Measurements from ENCODE around the gene AAMP.

Gene AAMP

DNA sequence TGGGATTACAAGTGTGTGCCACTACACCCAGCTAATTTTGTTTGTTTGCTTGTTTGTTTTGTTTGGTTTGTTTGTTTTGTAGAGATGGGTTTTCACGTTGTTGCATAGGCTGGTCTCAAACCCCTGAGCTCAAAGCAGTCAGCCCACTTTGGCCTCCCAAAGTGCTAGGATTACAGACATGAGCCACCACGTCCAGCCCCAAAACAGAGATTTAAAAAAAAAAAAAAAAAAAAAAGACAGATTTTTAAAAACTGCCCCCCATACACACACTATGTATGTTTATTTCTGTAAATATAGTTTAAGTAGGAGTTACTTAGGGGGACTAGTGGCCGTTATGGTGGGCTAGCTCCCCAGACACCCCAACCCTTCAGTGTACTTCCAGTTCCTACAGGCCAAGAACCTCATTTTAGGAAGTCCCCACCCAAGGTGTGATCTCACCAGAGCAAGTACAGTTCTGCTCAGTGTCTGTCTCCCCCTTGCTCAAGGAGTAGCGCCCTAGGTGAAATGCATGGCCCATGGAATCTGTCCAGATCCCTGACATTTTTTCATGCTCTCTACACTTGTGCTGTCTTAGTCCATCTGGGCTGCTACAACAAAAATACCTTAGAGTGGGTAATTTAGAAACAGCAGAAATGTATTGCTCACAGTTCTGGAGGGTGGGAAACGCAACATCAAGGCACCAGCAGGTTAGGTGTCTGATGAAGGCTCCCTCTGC is 23.9 kb upstream of the AAMP start:
- DNase-seq, result no peak

DNA sequence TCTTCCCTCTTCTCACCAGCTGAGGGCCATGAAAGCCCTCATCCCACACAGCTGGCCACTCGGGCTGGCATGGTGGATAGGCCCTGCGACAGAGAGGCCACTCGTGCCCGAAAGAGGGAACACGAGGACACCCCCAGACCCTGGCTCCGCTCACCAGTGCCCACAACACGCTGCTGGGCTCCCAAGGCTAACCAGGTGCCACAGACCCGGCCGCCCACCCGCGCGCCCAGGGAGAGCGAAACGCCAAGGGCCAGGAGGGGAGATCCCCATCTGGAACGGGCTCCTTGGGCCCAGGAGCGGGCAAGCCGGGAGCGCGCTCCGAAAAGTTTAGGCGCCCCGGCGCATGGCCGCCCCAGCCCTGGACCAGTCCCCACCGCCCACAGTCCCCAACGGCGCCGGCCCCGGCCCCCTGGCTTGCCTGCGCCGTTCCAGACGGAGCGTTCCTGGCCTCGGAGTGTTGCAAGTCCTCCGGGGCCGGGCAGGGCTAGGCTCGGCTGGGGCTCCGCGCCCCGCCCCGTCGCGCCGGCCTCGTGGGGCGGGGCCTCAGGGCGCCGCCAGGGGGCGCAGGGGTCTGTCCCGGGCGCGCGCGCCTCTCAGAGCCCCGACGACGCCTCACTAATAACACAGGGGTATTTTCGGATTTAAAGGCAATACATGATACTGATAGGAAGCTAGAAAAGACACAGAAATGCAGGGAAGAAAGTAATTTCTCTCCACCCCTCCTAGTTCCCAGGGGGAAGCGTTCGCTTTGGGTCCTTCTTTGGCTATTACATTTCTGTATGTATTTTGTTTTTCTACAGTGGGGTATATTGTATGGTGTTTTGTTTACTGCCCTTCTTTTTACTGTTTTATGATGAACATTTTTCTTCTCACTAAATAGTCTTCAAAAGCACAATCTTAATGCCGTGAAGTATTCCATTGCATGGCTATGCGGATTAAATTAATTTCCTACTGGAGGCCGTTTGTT is 22.4 kb upstream of the AAMP start, which contains the start of gene TMBIM1:
TSS of gene TMBIM1 (minus strand) at position 456 of the 967 bp plus-strand sequence. CDS start 10,362 bp downstream, outside the sequence.
- DNase-seq, result peak; percentile 72 to 81

DNA sequence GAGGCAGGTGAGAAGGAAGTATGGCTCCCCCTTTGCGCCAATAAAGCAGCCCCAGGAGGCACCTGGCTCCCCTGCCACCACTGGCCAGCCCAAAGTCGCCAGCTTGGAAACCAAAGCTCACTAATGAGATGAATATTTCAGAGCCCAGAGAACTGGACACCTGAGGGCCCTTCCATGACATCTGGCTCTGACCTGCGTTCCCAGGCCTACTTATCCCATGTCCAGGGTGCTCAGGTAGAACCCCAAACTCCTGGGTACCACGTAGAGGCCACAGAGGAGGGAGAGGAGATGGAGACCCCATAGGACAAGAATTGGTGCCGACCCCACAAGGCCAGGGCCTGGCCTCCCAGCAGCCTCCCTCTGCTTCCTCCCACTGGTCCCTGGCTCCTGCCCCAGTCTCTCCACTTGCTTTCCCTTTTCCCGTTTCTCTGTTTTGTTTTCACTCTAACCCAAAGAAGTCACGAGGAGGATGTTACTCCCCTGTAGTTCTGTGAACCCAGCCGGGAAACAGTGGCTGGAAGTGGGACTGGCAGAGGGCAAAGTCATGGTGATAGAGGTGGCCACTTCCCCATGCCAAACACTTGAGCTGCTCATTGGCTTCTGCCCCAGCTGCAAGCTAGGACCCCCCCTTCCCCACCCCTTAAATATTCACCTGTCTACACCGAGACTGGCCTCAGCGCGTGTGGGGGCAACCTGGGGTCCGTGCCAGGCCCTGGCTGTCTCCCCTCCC is 21.5 kb upstream of the AAMP start:
- no peak for DNase-seq

DNA sequence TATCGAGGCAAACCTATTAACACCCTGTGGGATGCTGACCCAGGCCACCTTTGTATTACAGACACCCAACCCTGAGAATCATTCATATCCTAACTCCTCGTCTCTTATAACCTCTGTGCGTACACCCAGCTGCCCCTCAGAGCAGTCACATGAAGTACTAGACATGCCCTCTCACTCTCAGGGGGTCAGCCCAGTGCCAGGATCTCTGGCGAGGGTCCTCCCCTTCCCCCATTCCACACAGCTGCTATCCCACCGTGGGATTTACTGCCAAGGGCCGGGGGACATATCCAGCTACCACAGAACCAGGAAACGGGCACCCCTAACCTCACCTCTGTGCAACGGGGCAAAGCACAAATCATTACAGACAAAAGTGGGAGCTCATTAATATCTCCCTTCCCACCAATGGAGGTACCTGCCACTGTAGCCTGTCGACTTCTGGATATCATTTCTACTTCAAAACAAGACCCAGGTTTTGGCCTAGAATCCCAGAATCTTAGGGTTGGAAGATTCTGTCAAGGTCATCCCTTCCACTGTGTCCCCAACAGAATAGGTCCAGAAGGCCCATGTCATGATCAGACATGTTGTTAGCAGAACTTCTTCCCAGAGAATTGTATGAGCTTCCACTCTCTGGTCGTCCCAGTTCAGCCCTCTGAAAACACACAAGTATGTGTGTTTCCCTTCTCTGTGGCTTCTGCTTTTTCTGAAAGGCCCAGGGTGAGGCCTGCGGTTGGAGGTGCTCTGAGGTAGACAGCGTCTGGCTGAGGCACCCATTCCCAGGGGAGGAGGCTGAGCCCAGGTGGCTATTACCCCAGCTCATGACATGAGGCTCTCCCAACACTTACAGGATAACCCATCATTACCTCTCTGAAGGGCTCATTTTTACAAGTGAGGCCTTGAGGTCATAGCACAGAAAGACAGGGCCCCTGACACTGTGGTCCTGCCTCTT is 20.7 kb upstream of the AAMP start:
- DNase-seq, result peak in 1 of 2 experiments; percentile 41

DNA sequence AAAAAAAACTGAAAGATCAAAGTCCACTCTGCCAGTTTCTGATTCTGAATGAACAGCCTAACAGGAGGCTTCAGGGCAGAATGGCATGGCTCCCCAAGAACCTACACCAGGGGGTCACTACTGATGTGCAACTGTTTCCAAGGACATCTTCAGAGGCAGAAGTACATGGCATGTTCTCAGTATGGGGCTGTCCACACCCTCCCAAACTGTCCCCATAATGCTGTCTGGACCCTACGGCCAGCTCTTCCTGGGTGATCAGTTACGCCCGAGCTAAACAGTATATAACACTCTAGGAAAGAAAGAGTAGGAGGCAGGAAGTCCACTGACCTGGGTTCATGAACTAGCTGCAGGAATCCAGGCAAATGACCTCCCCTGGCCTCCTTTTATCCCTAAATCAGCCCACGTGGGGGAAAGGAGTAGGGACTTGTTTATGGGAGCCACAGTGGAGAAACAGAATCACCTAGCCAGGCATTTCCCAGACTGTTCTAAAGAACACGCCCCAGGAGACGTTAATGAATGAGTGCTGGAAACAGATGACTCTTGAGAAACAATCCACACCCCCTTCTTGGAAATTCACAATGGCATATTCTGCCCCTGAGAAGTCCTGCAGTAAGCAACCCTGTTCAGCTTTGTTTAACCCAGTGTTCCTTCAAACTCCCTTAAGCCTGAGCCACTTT is 19.8 kb upstream of the AAMP start:
- DNase-seq, result no peak

DNA sequence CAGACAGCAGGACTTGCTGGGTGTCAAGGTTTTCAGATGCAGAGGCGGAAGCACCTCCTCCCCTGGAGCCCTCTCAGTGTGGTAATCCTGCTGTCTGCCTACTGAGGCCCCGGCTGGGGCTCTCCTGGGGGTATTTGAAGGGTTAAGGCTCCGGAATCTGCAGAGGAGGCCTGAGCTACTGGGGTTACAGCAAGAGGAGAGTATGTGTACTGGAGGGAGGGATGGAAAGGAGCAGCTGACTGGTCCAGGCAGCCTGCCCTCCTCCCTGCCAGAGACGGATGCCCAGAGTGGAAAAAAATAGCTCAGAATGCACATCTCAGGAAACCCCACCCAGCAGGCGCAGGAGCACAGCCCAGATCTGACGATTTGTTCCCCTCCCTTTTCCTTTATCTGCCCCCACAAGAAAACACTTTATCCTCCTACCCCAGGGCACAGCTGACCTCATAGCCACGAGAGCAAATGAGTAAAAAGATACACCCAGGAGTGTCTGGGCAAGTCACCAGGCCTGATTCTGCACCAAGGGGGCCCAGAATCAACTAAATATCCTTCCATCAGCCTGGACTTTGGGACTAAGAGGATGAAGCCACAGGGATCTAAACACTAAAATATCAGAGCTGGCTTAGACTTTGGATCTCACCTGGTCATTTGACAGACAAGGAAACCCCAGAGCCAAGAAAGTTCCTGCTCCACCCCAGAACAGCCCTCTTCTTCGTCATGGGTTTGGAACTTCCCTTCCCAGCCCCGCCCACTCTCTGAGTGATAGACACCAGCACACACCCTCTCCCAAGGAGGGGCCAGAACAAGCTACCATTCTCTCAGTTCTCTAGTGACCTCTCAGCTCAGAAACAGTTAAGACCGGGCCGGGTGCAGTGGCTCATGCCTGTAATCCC is 16.9 kb upstream of the AAMP start:
- peak; percentile 59 to 85 for DNase-seq

DNA sequence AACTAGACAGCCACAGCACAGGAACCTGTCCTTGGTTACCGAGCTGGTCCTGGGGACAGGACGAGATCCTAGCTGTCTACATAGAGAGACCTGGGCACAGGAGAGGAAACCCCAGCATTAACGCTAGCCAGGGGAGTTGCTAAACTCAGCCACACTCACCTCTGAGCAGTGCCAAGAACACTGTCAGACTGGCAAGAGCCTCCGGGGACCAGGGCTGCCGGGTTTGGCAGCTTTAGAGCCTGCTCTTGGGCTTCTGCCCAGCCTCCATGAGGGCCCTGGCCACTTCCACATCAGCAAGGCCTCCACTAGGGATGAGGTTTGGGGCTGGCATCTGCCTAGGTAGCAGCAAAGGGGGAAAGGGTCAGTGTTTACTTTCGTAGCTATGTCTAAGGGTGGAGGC is 15.7 kb upstream of the AAMP start:
- DNase-seq, result no peak

DNA sequence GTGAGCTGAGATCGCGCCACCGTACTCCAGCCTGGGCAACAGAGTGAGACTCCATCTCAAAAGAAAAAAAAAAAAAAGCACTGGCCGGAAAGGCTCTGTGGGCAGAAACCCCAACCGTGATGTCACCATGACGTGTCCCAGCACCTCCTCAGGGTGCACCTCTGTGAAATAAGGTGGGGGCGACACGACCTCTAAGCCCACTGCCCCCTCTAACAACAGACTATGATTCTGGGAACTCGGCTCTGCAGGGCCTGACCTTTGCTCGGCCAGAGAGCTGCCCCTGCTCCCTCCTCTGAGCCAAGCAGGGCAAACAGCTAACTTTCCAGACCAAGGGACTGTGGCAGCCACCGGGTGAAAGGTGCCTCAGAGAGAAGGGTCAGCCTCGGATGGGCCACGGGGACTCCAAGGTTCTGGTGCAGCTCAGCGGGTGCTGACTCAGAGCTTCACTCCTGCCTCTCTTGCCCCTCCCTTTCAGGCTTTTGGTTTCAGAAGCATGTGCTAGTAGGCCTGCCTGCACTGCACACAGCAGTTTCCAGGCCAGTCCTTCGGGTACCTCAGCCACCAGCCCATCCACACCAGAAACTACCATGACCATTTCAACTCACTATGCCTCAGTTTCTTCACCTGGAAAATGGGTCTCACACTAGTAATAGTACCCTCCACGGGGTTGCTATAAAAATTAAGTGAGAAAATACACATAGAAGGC is 14.3 kb upstream of the AAMP start:
- DNase-seq, result peak; percentile 48 to 58

DNA sequence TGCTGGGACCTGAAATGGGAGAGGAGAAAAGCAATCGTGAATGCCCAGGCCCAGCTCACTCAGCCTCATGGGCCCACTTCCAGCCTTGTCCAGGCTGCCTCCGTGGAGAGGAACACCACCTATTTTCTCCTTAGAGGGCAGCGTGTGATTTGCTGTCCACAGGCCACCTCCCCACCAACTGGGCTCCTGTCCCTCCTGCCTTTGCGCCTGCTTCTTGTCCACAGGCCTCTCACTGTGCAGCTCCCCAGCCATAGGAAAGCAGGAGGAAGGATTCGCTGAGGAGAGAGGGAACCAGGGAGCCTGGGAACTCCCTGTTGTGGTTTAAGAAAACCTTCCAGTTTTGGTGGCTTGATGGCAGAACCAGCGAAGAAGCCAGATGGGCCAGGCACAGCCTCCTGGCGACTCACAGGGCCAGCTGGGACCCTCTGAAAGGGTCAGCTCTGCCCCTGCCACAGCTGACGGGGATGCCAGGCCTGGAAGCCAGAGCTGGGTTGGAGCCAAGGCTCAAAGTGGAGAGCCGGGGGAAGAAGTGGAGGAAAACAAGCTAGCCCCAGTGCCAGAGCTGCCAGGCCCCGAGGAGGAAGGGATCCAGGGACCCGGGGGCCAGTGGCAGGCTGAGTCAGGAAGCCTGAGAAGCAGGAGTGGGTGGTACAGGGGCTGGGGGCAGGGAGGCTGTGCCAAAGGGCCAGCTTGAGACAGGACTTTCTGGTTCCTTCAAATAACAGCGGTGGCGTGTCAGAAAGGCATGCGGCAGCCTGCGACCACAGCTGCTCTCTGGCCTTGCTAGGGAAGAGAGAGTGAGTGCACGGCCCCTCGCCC is 12.4 kb upstream of the AAMP start:
- no peak for DNase-seq

DNA sequence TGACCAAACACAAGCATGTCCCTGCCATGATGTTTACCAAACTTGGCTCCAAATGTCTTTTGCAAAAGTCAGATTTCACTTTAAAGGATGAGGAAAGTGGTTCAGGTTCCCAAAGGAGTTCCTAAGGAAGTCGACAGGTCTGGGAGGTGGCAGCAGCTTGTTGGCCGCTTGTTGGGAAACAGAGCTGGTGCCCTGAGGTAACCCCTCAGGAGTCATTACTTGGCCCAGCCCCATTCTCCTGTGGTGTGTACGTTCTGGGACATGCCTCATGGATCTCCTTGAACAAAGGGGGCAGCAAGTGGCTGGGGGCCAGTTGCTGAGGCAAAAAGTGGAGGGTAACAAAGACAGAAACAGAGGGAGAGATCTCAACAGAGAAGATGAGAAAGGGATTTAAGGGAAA is 11.5 kb upstream of the AAMP start:
- no peak for DNase-seq

DNA sequence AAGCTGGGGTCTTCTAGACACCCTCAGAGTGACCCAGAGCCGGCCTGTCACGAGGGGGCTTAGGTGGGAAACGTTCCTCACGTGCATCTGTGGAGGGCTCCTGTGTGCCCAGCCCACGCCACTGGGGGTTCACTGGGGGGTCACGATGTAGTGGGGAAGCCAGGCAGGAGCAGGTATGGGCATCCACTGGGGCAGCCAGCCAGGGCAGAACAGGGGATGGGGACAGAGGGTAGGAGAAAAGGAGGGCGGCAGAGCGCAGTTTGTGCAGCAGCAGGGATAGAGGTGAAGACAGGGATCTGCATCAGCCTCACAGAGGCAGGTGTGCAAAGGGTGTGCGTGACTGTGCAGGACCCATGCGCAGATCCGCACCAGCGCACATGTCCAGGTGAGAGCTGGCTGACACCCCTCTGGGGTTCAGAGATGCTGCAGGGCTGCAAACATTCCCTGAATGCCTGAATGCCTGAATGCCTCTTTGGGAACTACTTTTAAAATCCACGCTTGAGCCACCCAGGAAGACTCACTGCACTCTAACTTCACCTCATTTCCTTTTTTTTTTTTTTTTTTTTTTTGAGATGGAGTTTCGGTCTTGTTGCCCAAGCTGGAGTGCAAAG is 10.4 kb upstream of the AAMP start:
- DNase-seq, result no peak

DNA sequence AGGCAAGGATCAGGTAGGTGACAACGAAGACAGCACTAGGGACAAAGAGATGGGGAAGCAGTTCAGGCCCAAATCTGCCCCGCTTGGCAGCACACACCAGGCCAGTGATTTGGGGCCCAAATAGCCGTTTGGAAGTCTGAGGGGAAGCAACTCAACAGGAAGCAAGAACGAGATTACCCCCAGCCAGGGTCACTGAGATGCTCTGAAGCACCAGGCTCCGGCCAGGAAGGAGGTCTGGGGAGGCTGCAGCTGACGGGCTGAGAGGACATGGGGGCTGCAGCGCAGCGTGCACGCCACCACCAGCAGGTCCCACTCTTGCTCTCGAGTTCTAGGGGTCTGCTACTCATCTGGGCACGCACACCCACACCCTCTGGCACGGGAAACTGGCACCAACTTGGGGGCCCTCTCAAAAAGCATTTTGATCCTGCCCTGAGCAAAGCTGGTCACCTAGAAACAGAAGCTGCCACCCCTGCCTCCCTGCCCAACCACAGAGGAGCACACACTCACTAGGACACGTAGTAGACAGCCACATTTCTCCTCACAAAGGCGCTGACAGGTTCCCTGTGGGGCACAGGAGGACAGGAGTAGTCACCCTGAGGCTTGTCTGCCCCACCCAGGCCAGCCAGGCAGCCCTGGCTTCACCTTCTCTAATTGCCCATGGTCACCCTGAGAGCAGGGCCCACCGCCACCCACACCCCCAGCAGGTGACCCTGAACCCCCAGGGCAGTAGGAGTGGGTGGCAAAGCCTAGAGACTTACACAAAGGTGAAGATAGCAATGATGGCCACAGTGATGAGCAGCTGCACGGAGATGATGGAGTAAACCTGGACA is 8.8 kb upstream of the AAMP start:
- no peak for DNase-seq

DNA sequence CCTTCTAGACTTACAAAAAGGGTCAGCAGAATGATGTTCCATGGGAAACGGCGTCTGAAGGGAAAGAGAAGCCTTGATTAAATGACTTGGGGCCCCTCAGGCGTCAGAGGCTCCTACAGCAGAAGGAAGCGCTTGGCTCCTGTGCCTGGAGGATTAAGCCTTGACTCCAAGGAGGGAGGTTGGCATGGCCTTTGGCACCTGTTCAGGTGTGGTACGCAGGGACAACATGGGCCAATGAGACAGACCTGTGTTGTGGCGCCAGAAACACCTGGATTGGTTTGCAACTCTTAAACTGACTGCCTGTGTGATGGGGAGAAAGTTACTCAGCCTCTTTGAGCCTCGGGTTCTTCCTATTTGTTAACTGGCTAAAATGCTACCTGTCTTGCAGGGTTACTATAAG is 8.0 kb upstream of the AAMP start:
- no peak for DNase-seq

DNA sequence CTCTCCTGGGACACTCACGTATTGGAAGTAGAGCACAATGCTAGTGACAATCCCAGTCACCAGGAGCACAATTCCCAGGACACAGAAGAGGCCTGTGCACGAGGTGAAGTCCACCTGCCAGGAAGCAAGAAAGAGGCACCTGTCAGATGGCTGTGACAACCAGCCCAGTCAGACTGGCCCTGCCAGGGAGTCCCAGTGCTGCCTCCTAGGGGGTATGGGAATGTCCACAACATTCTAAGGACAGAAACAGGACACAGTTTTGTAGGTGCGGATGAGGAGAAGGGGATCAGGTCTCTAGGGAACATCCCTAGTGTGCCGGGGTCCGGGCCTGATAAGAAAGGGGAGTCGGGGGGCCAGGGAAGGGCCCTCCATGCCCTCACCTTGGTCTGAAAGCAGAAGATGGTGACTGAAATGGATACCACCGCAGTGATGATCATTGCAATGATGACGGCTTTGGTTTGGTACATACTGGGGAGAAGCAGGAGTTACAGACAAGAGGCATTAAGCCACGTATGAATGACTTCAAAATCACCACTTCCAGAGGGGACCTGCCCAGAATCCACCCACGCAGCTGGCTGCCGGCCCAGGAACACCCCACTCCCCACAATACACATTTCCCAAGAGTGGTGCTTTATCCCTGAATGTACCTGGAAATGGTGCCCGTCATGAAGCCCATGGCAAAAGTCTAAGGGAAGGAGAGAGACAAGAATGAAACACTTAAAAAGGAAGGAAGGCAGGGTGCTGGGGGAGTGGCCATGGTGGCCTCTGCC is 7.2 kb upstream of the AAMP start:
- DNase-seq, result no peak

DNA sequence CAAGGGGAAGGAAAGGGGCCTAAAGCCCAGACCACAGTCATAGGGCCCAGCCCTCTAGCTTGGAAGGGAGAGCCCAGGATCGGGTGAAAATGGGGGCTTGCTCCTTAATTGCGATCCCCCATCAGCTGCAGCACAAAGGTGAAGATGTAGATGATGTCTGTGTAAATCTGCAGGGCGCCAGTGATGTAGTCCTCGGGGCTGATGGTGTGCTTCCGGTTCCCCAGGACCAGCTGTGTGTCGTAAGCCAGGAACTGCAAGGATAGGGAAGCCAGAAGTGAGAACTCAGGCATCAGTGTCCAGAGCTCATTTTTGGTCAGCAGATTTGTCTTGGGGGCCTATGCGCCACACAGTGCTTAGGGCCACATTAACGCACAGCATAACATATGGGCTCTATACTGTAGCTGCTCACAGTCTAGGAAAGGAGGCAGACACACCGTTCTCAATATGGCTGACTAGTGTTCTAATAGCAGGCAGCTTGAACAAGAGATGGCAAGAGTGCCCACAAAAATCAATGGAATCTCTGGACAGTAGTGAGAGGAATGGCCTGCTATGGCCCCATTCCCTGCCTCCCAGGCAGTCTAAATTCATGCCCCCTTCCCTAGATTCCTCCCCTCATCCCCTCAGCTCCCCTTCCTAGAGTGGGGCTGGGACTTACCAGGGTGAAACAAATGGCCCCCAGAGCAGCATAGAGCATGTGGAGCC is 5.6 kb upstream of the AAMP start:
- DNase-seq, result no peak

DNA sequence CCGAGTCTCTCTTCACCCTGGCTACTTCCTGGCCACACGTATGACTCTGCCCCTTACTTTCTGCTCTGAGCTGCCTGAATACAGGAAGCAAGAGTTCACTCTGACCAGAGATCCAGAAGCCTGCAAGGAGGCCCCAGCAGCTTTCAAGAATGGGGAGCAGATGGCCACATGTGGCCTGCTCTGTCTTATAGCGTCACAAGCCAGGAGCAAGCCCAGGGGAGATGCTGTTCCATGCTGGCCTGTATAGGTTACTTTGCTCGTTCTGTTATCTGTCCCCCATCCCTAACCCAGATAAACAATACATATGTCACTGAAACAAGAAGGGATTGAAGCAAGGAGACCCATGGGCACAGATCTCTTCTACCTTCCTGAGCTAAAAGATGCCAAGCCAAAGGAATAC is 4.6 kb upstream of the AAMP start:
- no peak for DNase-seq

Data from stimulated activated CD4-positive, alpha-beta T cell treated with anti-CD3 and anti-CD28 coated beads, Interleukin-4, amount 100 ng/mL, for 4 hours (primary cell).